Glutamatergic neuron (in vitro differentiated cells): ENCODE data around the gene TEX48. TPM values are rescaled to one million over a fixed set of nuclear protein-coding genes. Genes with fewer than 3 reads are reported as not detected.

Experiments used
- DNase-seq: peaks from one replicate; pipeline ENCODE4 v3.0.0; 2022
- H3K27ac Mint-ChIP-seq: one replicate; pipeline ENCODE4 v1.8.0; 2020; ENCODE audit warnings: mild to moderate bottlenecking, mixed read lengths, inconsistent platforms; ENCODE audit not compliant: unreplicated experiment
- H3K27me3 Mint-ChIP-seq: one replicate; pipeline ENCODE4 v1.8.0; 2020; ENCODE audit warnings: mild to moderate bottlenecking, moderate library complexity, mixed read lengths, inconsistent platforms; ENCODE audit not compliant: unreplicated experiment
- H3K36me3 Mint-ChIP-seq: one replicate; pipeline ENCODE4 v1.8.0; 2020; ENCODE audit warnings: mild to moderate bottlenecking, mixed read lengths, inconsistent platforms; ENCODE audit not compliant: unreplicated experiment
- H3K4me1 Mint-ChIP-seq: one replicate; pipeline ENCODE4 v1.8.0; 2020; ENCODE audit warnings: mild to moderate bottlenecking, low read depth, mixed read lengths, inconsistent platforms; ENCODE audit not compliant: unreplicated experiment
- H3K4me3 Mint-ChIP-seq: one replicate; pipeline ENCODE4 v1.8.0; 2020; ENCODE audit warnings: mild to moderate bottlenecking, mixed read lengths, inconsistent platforms; ENCODE audit not compliant: unreplicated experiment
- H3K9me3 Mint-ChIP-seq: one replicate; pipeline ENCODE4 v1.8.0; 2020; ENCODE audit warnings: mild to moderate bottlenecking, moderate library complexity, mixed read lengths, inconsistent platforms; ENCODE audit not compliant: unreplicated experiment
- CTCF ChIP-seq: fragments of 200-600 bp; sonication (generic); IDR thresholded peaks from one replicate; pipeline ENCODE4 v1.5.0; 2021; ENCODE audit not compliant: partially characterized antibody, unreplicated experiment
- total RNA-seq: library from RNA; stranded (reverse); fragmentation: NEBNext Ultra II Directional; extraction: Animal tissue kit (Norgen Biotek cat#: 25700); gene quantifications from one replicate; pipeline ENCODE4 v1.2.1, GENCODE V29; 2021; ENCODE audit not compliant: unreplicated experiment

The TEX48 gene
- total RNA-seq, 1 donor from 2014 or later, result not detected

GRCh38 chr9:114664181-114664580 lies 17.8 kb downstream of the TEX48 start:
- no peak overlapping the region for H3K27ac Mint-ChIP-seq
- DNase-seq, result no peak
- H3K36me3 Mint-ChIP-seq, result no peaks in the 10 kb centered on the region
- no peaks in the 10 kb centered on the region for H3K9me3 Mint-ChIP-seq
- H3K27me3 Mint-ChIP-seq, result peaks cover 2% of the 10 kb centered on the region
- no peak overlapping the region for H3K4me3 Mint-ChIP-seq
- no peak for TF ChIP-seq CTCF
- H3K4me1 Mint-ChIP-seq, result no peaks in the 10 kb centered on the region

GRCh38 chr9:114662081-114662989 lies 19.7 kb downstream of the TEX48 start:
- Mint-ChIP-seq H3K27ac (no peak overlapping the region), H3K4me3 (no peak overlapping the region), H3K9me3 (no peaks in the 10 kb centered on the region), H3K4me1 (no peaks in the 10 kb centered on the region), H3K36me3 (no peaks in the 10 kb centered on the region), H3K27me3 (peaks cover 2% of the 10 kb centered on the region)
- peak; percentile 62 for DNase-seq
- peak; percentile 88 for TF ChIP-seq CTCF

GRCh38 chr9:114657705-114658104 lies 24.3 kb downstream of the TEX48 start, which contains the start of gene TEX53:
Gene TEX53, minus strand, starts transcription at chr9:114657805. Its CDS starts 31 bp downstream, at chr9:114657774.
- H3K36me3 Mint-ChIP-seq, result no peaks in the 10 kb centered on the region

GRCh38 chr9:114656301-114656700 lies 25.7 kb downstream of the TEX48 start:
- H3K9me3 Mint-ChIP-seq, result no peaks in the 10 kb centered on the region
- DNase-seq, result no peak
- H3K36me3 Mint-ChIP-seq, result no peaks in the 10 kb centered on the region
- H3K4me3 Mint-ChIP-seq, result no peak overlapping the region
- H3K27ac Mint-ChIP-seq, result no peak overlapping the region
- no peaks in the 10 kb centered on the region for H3K4me1 Mint-ChIP-seq
- TF ChIP-seq CTCF, result no peak
- H3K27me3 Mint-ChIP-seq, result peaks cover 1% of the 10 kb centered on the region

More at GRCh38 chr9:114657705-114658104, 24.3 kb downstream of the TEX48 start, which contains the start of gene TEX53:
- H3K27ac Mint-ChIP-seq, result no peak within 1 kb of the TSS
- no peak for TF ChIP-seq CTCF
- no peak for DNase-seq
- peaks cover 1% of the 10 kb centered on the region for H3K27me3 Mint-ChIP-seq
- H3K4me3 Mint-ChIP-seq, result no peak within 1 kb of the TSS
- no peaks in the 10 kb centered on the region for H3K4me1 Mint-ChIP-seq
- no peaks in the 10 kb centered on the region for H3K9me3 Mint-ChIP-seq

GRCh38 chr9:114655689-114656088 lies 26.3 kb downstream of the TEX48 start:
- no peak for DNase-seq
- Mint-ChIP-seq H3K27ac (no peak overlapping the region), H3K27me3 (peaks cover 1% of the 10 kb centered on the region), H3K9me3 (no peaks in the 10 kb centered on the region), H3K4me1 (no peaks in the 10 kb centered on the region), H3K4me3 (no peak overlapping the region), H3K36me3 (no peaks in the 10 kb centered on the region)
- TF ChIP-seq CTCF, result no peak
